Measurements from ENCODE around the gene KHDC4. TPM values are rescaled to one million over a fixed set of nuclear protein-coding genes. Genes with fewer than 3 reads are reported as not detected.
A peak's percentile ranks its signal among the peaks of the same experiment; 100 is the strongest.

KHDC4 gene
- total RNA-seq, 4 donors from 2014 or later = 18.2 to 46.3 (median 26.3) TPM

- Histone ChIP-seq H3K4me3 (no peak overlapping the region), H3K4me1 (peaks cover 7 to 10% of the 10 kb centered on the region in 2 donors), H3K27ac (peak overlapping the region in 1 of 4 donors; percentile 46), H3K27me3 (no peaks in the 10 kb centered on the region), H3K9me3 (no peaks in the 10 kb centered on the region), H3K36me3 (peaks cover 0 to 97% of the 10 kb centered on the region in 2 donors)
- no peak for DNase-seq
- in situ Hi-C loops (cut with MboI; ENCODE audit: low sequenced_read_pairs in 4 of 4) (no loop called here), intact Hi-C loops (cut with DNase I; ENCODE audit: low total_unique reads) (no loop called here)
- no peak for ATAC-seq
- no peak for TF ChIP-seq CTCF (IDR thresholded peaks at IDR 0.05 in 4 of 5, conservative IDR thresholded peaks at IDR 0.05 in 1 of 5)
- TF ChIP-seq POLR2A (IDR thresholded peaks at IDR 0.05) = no peak
These were observed 17.7 kb upstream of the KHDC4 start for GRCh38 chr1:155951753-155952504.

GRCh38 chr1:155950829-155951228 is 16.6 kb upstream of the KHDC4 start:
- no peak for ATAC-seq

GRCh38 chr1:155947741-155948140 is 13.5 kb upstream of the KHDC4 start:
- intact Hi-C loops (cut with DNase I; ENCODE audit: low total_unique reads) (no loop called here), in situ Hi-C loops (cut with MboI; ENCODE audit: low sequenced_read_pairs in 4 of 4) (no loop called here)
- peaks cover 0 to 62% of the 10 kb centered on the region in 2 donors for H3K36me3 ChIP-seq
- ATAC-seq = no peak
- no peak for TF ChIP-seq POLR2A (IDR thresholded peaks at IDR 0.05)
- H3K4me1 ChIP-seq = peaks cover 7 to 14% of the 10 kb centered on the region in 2 donors
- H3K9me3 ChIP-seq = no peaks in the 10 kb centered on the region
- H3K4me3 ChIP-seq = no peak overlapping the region
- no peaks in the 10 kb centered on the region for H3K27me3 ChIP-seq
- no peak for DNase-seq
- H3K27ac ChIP-seq = no peak overlapping the region

More at GRCh38 chr1:155950829-155951228, 16.6 kb upstream of the KHDC4 start:
- in situ Hi-C loops (cut with MboI; ENCODE audit: low sequenced_read_pairs in 4 of 4) (no loop called here), intact Hi-C loops (cut with DNase I; ENCODE audit: low total_unique reads) (no loop called here)
- no peak overlapping the region for H3K4me3 ChIP-seq
- H3K4me1 ChIP-seq = peaks cover 7 to 10% of the 10 kb centered on the region in 2 donors
- TF ChIP-seq POLR2A (IDR thresholded peaks at IDR 0.05) (no peak), CTCF (IDR thresholded peaks at IDR 0.05 in 4 of 5, conservative IDR thresholded peaks at IDR 0.05 in 1 of 5) (no peak)
- no peaks in the 10 kb centered on the region for H3K9me3 ChIP-seq
- no peaks in the 10 kb centered on the region for H3K27me3 ChIP-seq
- H3K27ac ChIP-seq = no peak overlapping the region
- peaks cover 0 to 90% of the 10 kb centered on the region in 2 donors for H3K36me3 ChIP-seq
- no peak for DNase-seq

GRCh38 chr1:155947292-155947691 is 13.1 kb upstream of the KHDC4 start:
- Histone ChIP-seq H3K9me3 (no peaks in the 10 kb centered on the region), H3K27me3 (no peaks in the 10 kb centered on the region), H3K36me3 (peaks cover 0 to 58% of the 10 kb centered on the region in 2 donors), H3K4me3 (no peak overlapping the region), H3K4me1 (peaks cover 4 to 10% of the 10 kb centered on the region in 2 donors), H3K27ac (no peak overlapping the region)
- in situ Hi-C loops (cut with MboI; ENCODE audit: low sequenced_read_pairs in 4 of 4) (no loop called here), intact Hi-C loops (cut with DNase I; ENCODE audit: low total_unique reads) (no loop called here)
- ATAC-seq (no peak), DNase-seq (no peak)
- no peak for TF ChIP-seq CTCF (IDR thresholded peaks at IDR 0.05 in 4 of 5, conservative IDR thresholded peaks at IDR 0.05 in 1 of 5)
- TF ChIP-seq POLR2A (IDR thresholded peaks at IDR 0.05) = no peak

- Histone ChIP-seq H3K27me3 (no peaks in the 10 kb centered on the region), H3K27ac (no peak overlapping the region), H3K4me3 (no peak overlapping the region), H3K36me3 (peaks cover 0 to 52% of the 10 kb centered on the region in 2 donors), H3K4me1 (peaks cover 2 to 6% of the 10 kb centered on the region in 2 donors), H3K9me3 (no peaks in the 10 kb centered on the region)
- in situ Hi-C loops (cut with MboI; ENCODE audit: low sequenced_read_pairs in 4 of 4) = no loop called here
- DNase-seq = no peak
- no peak for ATAC-seq
- intact Hi-C loops (cut with DNase I; ENCODE audit: low total_unique reads) = no loop called here
- TF ChIP-seq CTCF (IDR thresholded peaks at IDR 0.05 in 4 of 5, conservative IDR thresholded peaks at IDR 0.05 in 1 of 5) = no peak
- TF ChIP-seq POLR2A (IDR thresholded peaks at IDR 0.05) = no peak
These were observed 12.5 kb upstream of the KHDC4 start for GRCh38 chr1:155946633-155947219.
